Prostate gland (tissue), 2 donors: ENCODE data around the gene SKAP2. TPM values are rescaled to one million over a fixed set of nuclear protein-coding genes. Genes with fewer than 3 reads are reported as not detected.

ENCODE experiments used
- DNase-seq: peaks from one replicate; pipeline ENCODE4 v3.0.0-alpha.2; 2019; ENCODE audit warnings: low spot score
- H3K27ac ChIP-seq, 2 donors: fragments of 200-600 bp; sonication (generic); 2 replicates each; pipeline ENCODE4 v1.5.1; 2017 to 2019
- H3K27me3 ChIP-seq: fragments of 200-600 bp; sonication (generic); replicated peaks from 2 replicates; pipeline ENCODE4 v1.5.1; 2019; ENCODE audit not compliant: insufficient read depth
- H3K36me3 ChIP-seq, 2 donors: fragments of 200-600 bp; sonication (generic); 1 replicate in 1 of 2; 2 replicates in 1 of 2; pipeline versions ENCODE4 v1.5.1 to v1.8.1; 2017 to 2019
- H3K4me1 ChIP-seq: fragments of 200-600 bp; sonication (generic); replicated peaks from 2 replicates; pipeline ENCODE4 v1.5.1; 2019
- H3K4me3 ChIP-seq, 2 donors: fragments of 200-600 bp; sonication (generic); 2 replicates each; pipeline ENCODE4 v1.5.1; 2017 to 2019
- H3K9me3 ChIP-seq: fragments of 200-600 bp; sonication (generic); 2 replicates; pipeline ENCODE4 v1.5.1; 2017
- CTCF ChIP-seq, 4 experiments: fragments of 200-600 bp in 2 of 4; fragments of 450-650 bp in 2 of 4; sonication (generic) in 2 of 4; IDR thresholded peaks; 1 replicate in 3 of 4; 2 replicates in 1 of 4; pipeline ENCODE4 v1.5.1; 2016 to 2019; ENCODE audit warnings: antibody characterized with exemption in 4 of 4, mild to moderate bottlenecking in 2 of 4, moderate library complexity in 2 of 4
- POLR2A ChIP-seq: fragments of 450-650 bp; IDR thresholded peaks from one replicate; pipeline ENCODE4 v1.6.1; 2016; ENCODE audit warnings: antibody characterized with exemption, mild to moderate bottlenecking
- POLR2AphosphoS5 ChIP-seq: sonication (generic); formaldehyde crosslinking; IDR thresholded peaks from one replicate; pipeline ENCODE4 v1.6.1; 2017; ENCODE audit warnings: antibody characterized with exemption
- WGBS: methylation state at CpG from one replicate; pipeline ENCODE4 v1.1.5; 2018; 5-methylcytosine and 5-hydroxymethylcytosine counted together
- intact Hi-C: fragments of 100-400 bp; cut with DNase I; formaldehyde crosslinking; loops from one replicate; pipeline ENCODE4 v1.14.2; 2022
- total RNA-seq, 2 donors: library from RNA; depleted of rRNA; stranded (reverse); fragments of >200 nt; gene quantifications; one replicate each; pipeline ENCODE4 v1.1.0, GENCODE V29; 2016

Gene SKAP2
- total RNA-seq, 2 donors from 2014 or later = 16.1 to 25.6 TPM

- H3K4me3 ChIP-seq = no peak overlapping the region
- no peak overlapping the region for H3K27ac ChIP-seq
- no peaks in the 10 kb centered on the region for H3K4me1 ChIP-seq
- H3K36me3 ChIP-seq = no peaks in the 10 kb centered on the region
- no peaks in the 10 kb centered on the region for H3K27me3 ChIP-seq
- no peaks in the 10 kb centered on the region for H3K9me3 ChIP-seq
- 81% methylated on average over 1 of the region's 1 CpG for WGBS
- intact Hi-C loops = loop anchor here (5.0 kb wide), 1 partner anchor 179 kb away; the partner anchor contains the start of gene SKAP2
- TF ChIP-seq POLR2AphosphoS5 (no peak), CTCF (IDR thresholded peaks at IDR 0.05) (no peak)
- DNase-seq = no peak
Observed at GRCh38 chr7:26683277-26683676, 181.1 kb downstream of the SKAP2 start.

GRCh38 chr7:26681819-26682418 is 182.5 kb downstream of the SKAP2 start:
- Histone ChIP-seq H3K9me3 (no peaks in the 10 kb centered on the region), H3K4me3 (no peak overlapping the region), H3K4me1 (no peaks in the 10 kb centered on the region), H3K27ac (no peak overlapping the region), H3K36me3 (no peaks in the 10 kb centered on the region), H3K27me3 (no peaks in the 10 kb centered on the region)
- no peak for DNase-seq
- intact Hi-C loops = loop anchor here (5.0 kb wide), 1 partner anchor 180 kb away; the partner anchor contains the start of gene SKAP2
- WGBS = 43% methylated on average over 3 of the region's 3 CpGs
- TF ChIP-seq POLR2A = no peak
- peak; percentile 14 to 80 (median 64) for TF ChIP-seq CTCF (IDR thresholded peaks at IDR 0.05)
- peak; percentile 16 for TF ChIP-seq POLR2AphosphoS5

GRCh38 chr7:26680587-26680986 is 183.8 kb downstream of the SKAP2 start:
- H3K9me3 ChIP-seq = no peaks in the 10 kb centered on the region
- 100% methylated on average over 1 of the region's 1 CpG for WGBS
- DNase-seq = no peak
- no peak for TF ChIP-seq CTCF (IDR thresholded peaks at IDR 0.05)
- no peak for TF ChIP-seq POLR2AphosphoS5
- no peak for TF ChIP-seq POLR2A
- H3K36me3 ChIP-seq = no peaks in the 10 kb centered on the region
- H3K27ac ChIP-seq = no peak overlapping the region
- intact Hi-C loops = loop anchor here (5.0 kb wide), 1 partner anchor 182 kb away; the partner anchor contains the start of gene SKAP2
- no peaks in the 10 kb centered on the region for H3K4me1 ChIP-seq
- no peak overlapping the region for H3K4me3 ChIP-seq
- no peaks in the 10 kb centered on the region for H3K27me3 ChIP-seq

- Histone ChIP-seq H3K9me3 (no peaks in the 10 kb centered on the region), H3K4me1 (no peaks in the 10 kb centered on the region), H3K27ac (no peak overlapping the region), H3K27me3 (no peaks in the 10 kb centered on the region), H3K4me3 (no peak overlapping the region), H3K36me3 (no peaks in the 10 kb centered on the region)
- intact Hi-C loops = no loop called here
- TF ChIP-seq POLR2AphosphoS5 = no peak
- no peak for TF ChIP-seq POLR2A
- no peak for TF ChIP-seq CTCF (IDR thresholded peaks at IDR 0.05)
- WGBS = 92% methylated on average over 4 of the region's 4 CpGs
- DNase-seq = no peak
Observed at GRCh38 chr7:26675143-26675887, 189.1 kb downstream of the SKAP2 start.
